ENCODE results near the gene HSP90AA1. TPM values are rescaled to one million over a fixed set of nuclear protein-coding genes. Genes with fewer than 3 reads are reported as not detected.

Gene HSP90AA1
- total and polyA plus RNA-seq, 2 of the 8 experiments (the other 6 are each of a cell fraction or from before 2014, with no cell fraction given): 339 to 878 TPM

- TF ChIP-seq EZH2 (IDR thresholded peaks at IDR 0.05; ENCODE audit: low read depth, low read length, severe bottlenecking): no peak
- no peak for TF ChIP-seq TEAD4 (IDR thresholded peaks at IDR 0.05; ENCODE audit: low read depth, low read length)
- TF ChIP-seq HDAC6 (IDR thresholded peaks at IDR 0.05; ENCODE audit: low read depth, low read length): no peak
- no peak for TF ChIP-seq FOSL1 (IDR thresholded peaks at IDR 0.05; ENCODE audit: insufficient read depth, low read depth, low read length)
- TF ChIP-seq POLR2AphosphoS5 (IDR thresholded peaks at IDR 0.05; ENCODE audit: low read depth, low read length): no peak
These were observed 44.1 kb downstream of the HSP90AA1 start (continued) for GRCh38 chr14:102042699-102043098.

Measured in H1 (cell line).